GM10847 (cell line): ENCODE data around the gene DECR2.

Source experiments
- POLR2A ChIP-seq: IDR thresholded peaks from 2 replicates; pipeline ENCODE4 v1.6.1; 2011; ENCODE audit not compliant: insufficient read length; ENCODE audit errors: extremely low read depth

DECR2 gene

DNA sequence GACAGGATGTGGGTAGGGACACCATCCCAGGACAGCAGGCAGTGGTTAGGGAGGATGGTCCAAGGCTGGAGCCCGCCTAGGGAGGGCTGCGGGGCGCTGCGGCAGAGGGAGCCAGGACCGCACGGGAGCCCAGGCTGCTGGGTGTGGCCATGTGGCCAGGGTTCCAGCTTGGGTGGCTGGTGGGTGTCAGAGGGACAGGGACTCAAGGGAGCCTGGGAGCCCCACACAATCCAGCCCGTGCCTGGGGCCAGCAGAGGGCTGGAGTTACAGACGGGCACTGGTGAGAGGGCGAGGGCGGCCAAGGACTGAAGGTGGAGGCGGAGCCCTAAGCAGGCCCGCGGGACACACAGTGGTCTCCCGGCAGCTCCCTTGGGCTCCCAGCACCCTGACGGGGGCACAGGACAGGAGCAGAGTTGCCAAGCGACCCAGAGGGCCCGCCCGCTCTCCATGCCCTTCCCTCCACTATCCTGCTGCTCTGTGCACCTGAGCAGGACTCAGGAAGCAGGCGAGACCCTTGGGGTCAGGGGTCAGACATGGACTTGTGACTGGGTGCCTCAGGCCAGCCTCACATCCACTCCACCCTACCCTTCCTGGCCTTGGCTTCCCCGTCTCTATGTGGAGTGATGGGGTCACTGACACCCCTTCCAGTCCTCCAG is 38.4 kb upstream of the DECR2 start:
- TF ChIP-seq POLR2A: no peak

DNA sequence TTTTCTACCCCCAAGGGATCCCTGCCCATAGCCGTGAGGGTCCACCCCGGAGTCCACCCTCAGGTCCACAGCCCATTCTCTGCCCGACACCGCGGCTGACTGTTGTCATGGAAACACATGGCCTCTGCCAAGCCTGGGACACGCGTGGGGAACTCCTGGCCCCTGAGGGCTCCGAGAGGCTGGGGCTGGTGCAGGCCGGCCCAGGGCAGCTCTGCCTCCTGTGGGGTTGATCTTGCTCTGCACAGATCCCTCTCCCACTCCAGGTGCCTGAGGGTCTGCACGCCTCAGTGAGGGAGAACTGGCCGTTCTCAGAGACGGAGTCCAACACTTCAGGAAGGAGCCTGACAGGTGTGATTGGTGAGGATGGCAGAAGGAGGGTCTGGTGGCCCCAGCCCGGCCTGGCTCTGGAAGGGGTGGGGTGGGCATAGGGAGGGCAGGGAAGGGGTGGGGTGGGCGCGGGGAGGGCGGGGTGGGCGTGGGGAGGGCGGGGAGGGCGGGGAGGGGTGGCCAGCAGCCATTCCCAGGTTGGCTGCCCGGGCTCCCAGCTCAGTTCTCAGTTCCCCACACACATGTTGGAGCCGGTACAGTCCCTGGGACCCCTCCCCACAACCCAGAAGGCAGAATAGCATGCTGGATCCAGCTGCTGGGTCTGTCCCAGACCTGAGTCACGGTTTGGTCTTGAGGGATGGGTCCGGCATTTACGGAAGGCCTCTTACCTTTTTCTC is 37.8 kb upstream of the DECR2 start:
- no peak for TF ChIP-seq POLR2A

DNA sequence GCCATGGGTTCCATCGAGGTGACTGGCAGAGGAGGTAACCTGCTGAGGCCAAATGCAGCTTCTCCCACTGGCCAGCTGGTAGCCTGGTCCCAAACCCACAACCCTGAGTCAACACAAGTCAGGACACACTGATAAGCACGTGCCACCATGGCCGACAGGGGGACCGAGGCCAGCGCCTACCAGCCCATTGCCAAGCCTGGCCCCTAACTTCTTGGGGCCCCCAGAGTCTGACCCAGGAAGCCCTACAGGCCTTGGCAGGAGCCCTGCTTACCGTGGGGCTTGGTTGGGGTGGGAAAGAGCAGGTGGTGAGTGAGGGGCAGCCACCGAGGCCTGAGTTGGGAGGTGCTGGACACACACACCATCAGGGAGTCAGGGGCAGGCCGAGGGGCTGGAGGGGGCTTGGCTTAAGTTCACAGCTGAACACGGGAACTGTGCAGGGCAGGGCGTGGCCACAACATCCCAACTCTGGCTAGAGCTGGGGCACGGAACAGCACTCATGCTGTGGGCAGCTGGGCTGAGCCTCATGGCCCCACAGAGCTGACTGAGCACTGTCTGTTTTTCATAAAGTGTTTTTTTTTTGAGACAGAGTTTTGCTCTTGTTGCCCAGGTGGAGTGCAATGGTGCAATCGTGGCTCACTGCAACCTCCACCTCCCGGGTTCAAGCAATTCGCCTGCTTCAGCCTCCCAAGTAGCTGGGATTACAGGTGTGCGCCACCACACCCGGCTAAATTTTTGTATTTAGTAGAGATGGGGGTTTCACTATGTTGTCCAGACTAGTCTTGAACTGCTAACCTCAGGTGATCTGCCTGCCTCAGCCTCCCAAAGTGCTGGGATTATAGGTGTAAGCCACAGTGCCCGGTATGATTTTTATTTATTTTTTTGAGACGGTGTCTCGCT is 36.8 kb upstream of the DECR2 start:
- no peak for TF ChIP-seq POLR2A

DNA sequence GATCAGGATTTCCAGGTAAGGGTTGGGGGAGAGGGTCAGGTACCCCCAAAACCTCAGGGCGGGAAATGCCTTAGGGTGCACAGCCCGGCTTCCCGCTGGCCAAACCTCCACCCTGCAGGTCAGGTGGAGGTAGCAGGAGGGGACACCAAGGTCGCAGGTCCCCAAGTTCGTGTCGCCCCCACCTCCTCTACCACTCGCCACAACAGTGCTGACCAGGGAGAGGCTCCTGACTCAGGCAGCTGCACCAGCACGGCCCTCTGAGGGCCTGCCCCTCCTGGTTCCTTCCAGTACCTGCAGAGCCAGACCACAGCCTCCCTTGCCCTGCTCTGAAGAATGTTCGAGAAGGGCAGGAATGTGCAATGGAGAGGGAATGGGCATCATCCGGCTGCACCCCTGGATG is 35.2 kb upstream of the DECR2 start:
- TF ChIP-seq POLR2A: no peak

DNA sequence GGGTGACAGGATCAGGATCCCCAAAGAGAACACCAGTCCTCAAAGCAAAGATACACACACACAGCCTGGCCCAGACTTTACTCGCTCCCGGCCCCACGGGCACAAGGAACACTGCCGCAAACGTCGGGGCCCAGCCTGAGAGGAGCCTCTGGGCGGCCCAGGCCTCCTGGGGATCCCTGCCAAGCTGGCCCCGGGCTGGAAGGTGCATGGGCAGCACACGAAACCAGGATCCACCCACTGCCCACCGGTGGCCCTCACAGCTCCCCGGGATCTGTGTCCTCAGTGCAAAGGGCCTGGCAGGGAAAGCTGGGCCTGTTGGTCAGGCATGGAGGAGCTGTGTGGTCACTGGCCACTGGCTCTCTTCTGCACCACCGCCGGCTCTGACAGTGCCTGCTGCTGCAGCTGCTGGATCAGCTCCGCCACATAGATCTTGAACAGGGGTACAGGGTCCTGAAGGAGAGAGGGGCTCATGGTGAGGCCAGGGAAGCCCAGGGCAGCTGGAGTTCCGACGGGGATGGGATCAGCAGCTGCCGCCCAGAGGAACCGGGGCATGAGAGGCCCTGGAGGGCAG is 34.3 kb upstream of the DECR2 start:
- TF ChIP-seq POLR2A: no peak

DNA sequence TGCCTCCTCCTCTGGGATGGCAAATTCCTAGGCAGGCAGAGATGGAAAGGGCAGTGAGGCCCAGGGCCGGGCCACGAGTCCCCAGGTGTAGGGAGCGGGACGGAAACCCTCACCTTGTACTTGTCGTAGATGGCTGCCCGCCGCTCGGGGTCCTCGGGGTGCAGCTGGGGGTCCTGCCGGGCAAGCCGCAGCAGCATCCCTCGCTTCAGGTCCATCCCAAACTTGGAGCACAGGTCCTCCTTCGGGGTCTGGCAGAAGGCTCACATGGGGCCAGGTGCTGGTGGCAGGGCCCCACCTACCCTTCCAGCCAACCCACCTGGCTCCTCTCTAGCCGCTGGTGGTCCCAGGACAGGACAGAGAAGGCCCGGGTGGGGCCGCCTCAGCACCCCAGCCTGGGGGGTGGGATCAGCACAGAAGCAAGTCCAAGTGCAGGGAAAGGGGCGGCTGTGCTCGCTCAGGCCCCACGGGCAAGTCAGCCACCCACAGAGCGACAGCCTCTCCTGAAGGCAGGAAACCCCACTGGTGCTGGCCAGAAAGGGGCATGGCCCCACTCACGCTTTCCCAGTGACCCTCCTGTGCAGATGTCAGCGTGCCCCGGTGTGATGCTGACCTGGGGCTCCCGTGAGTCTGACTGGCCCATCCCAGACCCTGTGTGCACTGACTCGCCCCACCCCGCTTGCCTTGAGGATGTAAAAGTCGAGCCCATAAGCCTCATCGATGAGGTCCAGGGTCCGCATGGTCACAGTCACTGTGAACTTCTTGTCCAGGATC is 33.1 kb upstream of the DECR2 start:
- TF ChIP-seq POLR2A: no peak

DNA sequence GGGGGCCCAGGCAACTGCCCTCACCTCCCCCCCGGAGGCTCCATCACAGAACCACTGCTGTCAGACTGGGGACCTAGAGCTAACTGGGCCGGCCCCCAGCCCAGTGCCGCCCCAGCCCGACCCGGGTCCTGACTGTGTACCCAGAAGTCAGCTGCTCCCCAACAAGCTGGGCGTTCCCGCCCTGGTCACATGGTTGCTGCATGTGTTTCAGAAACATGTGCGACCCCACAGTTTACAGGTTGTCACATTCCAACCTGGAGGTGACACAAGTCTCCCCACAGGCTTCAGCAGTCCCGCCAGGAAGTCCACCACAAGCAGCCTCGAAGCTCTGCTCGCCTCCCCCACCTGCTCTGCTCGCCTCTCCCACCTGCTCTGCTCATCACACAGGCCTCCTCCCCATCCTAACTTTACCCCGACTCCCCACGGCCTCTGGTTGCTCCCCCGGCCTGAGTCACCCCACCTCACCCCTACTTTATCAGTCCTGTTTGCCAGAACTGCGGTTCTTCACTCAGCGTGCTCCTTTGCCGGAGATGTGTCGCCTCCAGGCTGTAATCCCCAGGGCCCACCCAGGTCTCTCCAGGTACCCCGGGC is 32.3 kb upstream of the DECR2 start:
- TF ChIP-seq POLR2A: no peak

DNA sequence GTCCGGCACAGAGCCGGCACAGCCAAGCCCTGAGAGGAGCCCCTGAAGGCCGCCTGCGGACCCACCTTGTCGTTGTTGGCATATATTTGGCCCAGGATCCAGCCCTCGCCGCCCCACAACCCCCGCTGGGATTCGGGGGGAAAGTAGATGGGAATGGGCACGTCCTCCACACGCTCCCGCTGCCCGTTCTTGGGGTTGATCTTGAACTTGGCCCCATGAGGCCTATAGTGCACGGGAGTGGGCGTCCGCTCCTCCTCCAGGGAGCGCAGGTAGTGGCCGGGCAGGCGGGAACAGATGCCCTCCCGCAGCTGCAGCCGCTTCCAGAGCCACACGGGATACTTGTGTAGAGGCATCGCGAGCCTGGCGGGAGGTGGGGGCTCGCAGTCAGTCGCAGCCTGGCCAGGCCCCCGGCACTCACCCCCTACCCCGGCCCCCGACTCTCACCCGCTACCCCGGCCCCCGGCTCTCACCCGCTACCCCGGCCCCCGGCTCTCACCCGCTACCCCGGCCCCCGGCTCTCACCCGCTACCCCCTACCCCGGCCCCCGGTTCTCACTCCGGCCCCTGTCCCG is 31.7 kb upstream of the DECR2 start:
- TF ChIP-seq POLR2A: no peak

DNA sequence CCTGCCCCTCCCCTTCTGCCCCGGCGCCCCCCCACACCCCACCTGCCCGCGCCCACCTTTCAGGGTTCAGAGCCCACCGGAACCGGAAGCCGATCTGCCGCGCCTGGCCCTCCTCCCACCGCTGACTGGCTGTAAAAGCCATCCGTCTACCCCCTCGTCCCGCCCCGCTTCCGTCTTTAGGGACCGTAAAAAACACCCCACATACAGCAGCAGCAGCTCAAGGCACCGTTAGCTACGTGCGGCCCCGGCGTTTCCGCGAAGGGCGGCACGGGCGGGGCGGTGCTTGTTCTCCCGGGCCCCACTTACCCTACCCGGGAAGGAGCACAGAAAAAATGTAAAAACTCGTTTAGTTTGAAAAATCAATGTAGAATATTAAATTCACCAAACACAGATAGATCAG is 31.2 kb upstream of the DECR2 start, which contains the start of gene MRPL28:
TSS of gene MRPL28 (minus strand) at position 96 of the 400 bp plus-strand sequence. CDS start 320 bp downstream, outside the sequence.
- TF ChIP-seq POLR2A: peak; percentile 38

DNA sequence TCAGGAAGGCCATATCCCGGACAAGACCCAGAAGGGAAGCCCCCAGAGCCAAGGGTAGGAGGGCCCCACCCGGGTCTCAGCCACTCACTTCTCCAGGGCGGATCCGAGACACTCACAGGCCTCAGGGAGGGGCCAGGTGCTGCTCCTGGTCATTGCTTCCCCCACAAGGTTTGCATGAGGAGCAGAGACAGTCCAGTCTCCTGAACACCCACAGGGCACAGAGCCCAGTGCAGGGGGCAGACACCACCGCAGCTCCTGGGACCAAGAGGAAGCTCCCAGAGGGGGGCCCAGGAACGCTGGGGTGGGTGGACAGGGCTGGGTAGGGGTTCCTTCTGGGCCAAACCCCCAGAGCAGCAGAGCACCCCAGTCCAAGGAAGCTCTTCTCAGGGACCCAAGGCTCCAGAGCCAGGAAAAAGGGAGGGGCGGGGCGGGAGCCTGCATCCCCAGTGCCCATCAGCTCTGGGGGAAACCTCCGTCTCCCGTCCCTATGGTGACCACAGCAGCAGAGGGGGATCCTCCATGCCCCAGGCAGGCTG is 30.6 kb upstream of the DECR2 start:
- TF ChIP-seq POLR2A: no peak

DNA sequence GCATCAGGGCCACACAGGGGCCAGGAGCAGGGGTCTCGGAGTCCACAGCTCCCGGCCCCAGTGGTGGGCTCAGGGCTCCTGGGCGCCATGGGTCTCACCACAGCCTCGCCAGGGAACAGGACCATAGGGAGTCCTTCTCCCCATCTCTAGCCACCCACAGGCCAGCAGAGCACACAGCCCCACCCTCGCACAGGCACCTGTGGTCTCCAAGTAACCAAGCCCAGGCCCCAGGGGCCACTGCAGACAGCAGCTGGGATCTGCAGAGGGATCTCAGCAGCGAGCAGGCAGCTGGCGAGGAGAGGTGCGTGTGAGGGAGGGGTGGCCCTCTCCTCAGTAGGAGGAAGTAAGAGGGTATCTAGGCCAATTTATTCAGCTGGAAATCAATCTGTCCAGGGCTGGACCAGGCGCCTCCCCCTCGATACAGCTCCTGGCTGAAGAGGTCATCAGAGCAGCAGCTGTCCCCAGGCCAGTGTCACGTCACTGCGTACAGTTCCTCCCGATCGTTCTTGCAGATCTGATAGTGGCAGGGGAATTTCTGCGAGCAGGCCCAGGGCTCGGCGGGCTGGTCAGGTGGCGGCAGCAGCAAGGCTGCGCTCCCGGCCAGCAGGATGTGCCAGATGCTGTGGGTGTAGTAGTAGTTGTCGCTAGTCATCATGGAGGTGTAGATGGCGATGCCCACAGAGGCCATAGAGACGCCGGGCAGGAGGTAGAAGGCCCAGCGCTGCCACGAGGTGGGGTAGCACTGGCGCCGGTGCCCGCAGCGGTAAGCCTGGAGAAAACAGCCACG is 30.0 kb upstream of the DECR2 start:
- TF ChIP-seq POLR2A: no peak

DNA sequence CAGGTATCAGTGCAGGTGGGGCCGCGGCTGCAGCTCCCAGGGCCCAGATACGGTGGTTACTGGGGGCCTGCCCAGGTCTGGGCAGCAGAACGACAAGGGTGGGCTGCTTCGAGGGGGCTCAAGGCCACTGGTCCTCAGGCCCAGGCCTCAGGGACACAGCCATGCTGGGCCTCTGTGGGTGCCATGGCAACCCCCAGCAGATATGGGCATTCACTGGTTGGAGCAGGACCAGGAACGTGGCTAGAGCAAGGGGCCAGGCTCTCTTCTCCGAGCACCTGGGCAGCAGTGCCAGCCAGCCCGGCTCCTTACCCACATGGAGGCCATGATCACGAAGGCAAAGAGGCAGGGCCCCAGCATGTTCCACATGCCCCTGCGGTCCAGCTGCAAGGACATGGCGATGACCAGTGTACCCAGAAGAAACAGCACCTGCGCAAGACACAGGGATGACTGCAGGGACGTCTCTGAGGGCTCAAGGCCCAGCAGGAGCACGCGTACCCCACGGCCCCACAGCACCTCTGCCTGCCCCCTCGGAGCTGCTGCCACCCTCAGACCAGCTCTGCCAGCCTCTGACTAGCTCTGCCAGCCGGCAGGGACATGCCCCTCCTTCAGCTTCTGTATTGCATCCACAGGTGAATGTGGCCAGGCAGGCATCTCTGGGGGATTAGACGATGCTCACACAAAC is 29.2 kb upstream of the DECR2 start:
- TF ChIP-seq POLR2A: no peak
